ENCODE results near the gene MFSD8. TPM values are rescaled to one million over a fixed set of nuclear protein-coding genes. Genes with fewer than 3 reads are reported as not detected.

The MFSD8 gene
- total RNA-seq, 2 donors from 2014 or later = 12.6 to 21.0 TPM

DNA sequence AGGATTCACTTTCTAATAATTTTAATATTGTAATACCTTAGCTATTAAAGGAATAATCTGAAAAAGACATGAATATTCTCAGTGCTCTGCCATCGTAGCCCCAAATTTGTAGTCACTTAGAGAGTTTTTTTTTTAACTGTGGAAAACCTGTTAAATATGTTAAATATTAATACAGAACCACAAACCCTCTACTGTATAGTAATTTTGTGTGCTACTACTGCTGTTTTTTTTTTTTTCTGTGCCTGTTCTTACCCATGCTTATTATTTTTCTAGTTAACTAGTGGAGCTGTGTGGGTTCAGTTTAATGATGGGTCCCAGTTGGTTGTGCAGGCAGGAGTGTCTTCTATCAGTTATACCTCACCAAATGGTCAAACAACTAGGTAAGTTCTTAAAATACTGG lies 68.4 kb downstream of the MFSD8 start:
- DNase-seq (ENCODE audit: low spot score) = no peak
- Histone ChIP-seq H3K27ac (no peak overlapping the region), H3K27me3 (replicated peaks; ENCODE audit: insufficient read depth) (no peaks in the 10 kb centered on the region), H3K4me1 (replicated peaks) (no peaks in the 10 kb centered on the region), H3K36me3 (no peaks in the 10 kb centered on the region), H3K9me3 (no peaks in the 10 kb centered on the region), H3K4me3 (no peak overlapping the region)
- 93% methylated on average over 1 of the region's 1 CpG for WGBS
- intact Hi-C loops (cut with DNase I) = no loop called here
- TF ChIP-seq POLR2A (IDR thresholded peaks at IDR 0.05) (no peak), CTCF (IDR thresholded peaks at IDR 0.05) (no peak), POLR2AphosphoS5 (IDR thresholded peaks at IDR 0.05) (no peak)

- no peaks in the 10 kb centered on the region for H3K36me3 ChIP-seq
- no peaks in the 10 kb centered on the region for H3K9me3 ChIP-seq
- no peak overlapping the region for H3K4me3 ChIP-seq
- no peak overlapping the region for H3K27ac ChIP-seq
- TF ChIP-seq POLR2AphosphoS5 (IDR thresholded peaks at IDR 0.05) (no peak), CTCF (IDR thresholded peaks at IDR 0.05) (no peak)
- 48% methylated on average over 1 of the region's 1 CpG for WGBS
- no peaks in the 10 kb centered on the region for H3K4me1 ChIP-seq (replicated peaks)
- no peak for DNase-seq (ENCODE audit: low spot score)
- no peaks in the 10 kb centered on the region for H3K27me3 ChIP-seq (replicated peaks; ENCODE audit: insufficient read depth)
- intact Hi-C loops (cut with DNase I) = no loop called here
These were observed 68.9 kb downstream of the MFSD8 start for GRCh38 chr4:127896069-127896468.

DNA sequence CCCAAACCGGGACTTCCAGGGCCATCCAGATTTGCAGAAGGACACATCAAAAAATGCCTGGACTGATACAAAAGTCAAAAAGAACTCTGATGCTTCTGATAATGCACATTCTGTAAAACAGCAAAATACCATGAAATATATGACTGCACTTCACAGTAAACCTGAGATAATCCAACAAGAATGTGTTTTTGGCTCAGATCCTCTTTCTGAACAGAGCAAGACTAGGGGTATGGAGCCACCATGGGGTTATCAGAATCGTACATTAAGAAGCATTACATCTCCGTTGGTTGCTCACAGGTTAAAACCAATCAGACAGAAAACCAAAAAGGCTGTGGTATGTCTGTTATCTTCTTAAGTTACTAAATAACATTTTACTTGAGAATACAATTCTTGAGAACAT lies 75.1 kb downstream of the MFSD8 start:
- intact Hi-C loops (cut with DNase I) = no loop called here
- H3K27ac ChIP-seq = no peak overlapping the region
- WGBS = 79% methylated on average over 3 of the region's 3 CpGs

DNA sequence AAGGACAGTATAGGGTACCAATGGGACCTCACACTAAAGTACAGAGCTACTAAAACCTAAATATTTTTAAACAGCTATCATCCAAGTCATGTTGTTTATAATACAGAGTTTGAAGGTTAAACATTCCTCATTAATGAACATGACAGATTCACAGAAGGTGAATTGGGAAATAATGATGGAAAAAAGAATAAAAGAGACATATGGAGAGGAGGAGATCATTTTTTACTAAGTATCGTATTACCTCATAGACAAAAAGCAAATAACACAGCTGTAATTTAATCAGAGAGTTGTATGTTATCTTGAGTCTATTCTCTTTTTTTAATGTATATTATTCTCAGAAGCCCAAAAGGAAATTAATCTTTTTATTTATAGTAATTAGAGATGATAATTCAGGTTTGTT lies 76.4 kb downstream of the MFSD8 start:
- Histone ChIP-seq H3K4me1 (replicated peaks) (no peaks in the 10 kb centered on the region), H3K27ac (no peak overlapping the region), H3K9me3 (no peaks in the 10 kb centered on the region), H3K36me3 (no peaks in the 10 kb centered on the region), H3K27me3 (replicated peaks; ENCODE audit: insufficient read depth) (no peaks in the 10 kb centered on the region), H3K4me3 (no peak overlapping the region)
- 91% methylated on average over 1 of the region's 1 CpG for WGBS
- intact Hi-C loops (cut with DNase I) = no loop called here
- TF ChIP-seq POLR2A (IDR thresholded peaks at IDR 0.05) = no peak
- no peak for TF ChIP-seq POLR2AphosphoS5 (IDR thresholded peaks at IDR 0.05)
- TF ChIP-seq CTCF (IDR thresholded peaks at IDR 0.05) = no peak
- no peak for DNase-seq (ENCODE audit: low spot score)

More for the DNA sequence above, 75.1 kb downstream of the MFSD8 start:
- H3K36me3 ChIP-seq = no peaks in the 10 kb centered on the region
- H3K27me3 ChIP-seq (replicated peaks; ENCODE audit: insufficient read depth) = no peaks in the 10 kb centered on the region
- no peak for DNase-seq (ENCODE audit: low spot score)
- no peaks in the 10 kb centered on the region for H3K9me3 ChIP-seq
- no peak overlapping the region for H3K4me3 ChIP-seq
- H3K4me1 ChIP-seq (replicated peaks) = no peaks in the 10 kb centered on the region
- no peak for TF ChIP-seq POLR2A (IDR thresholded peaks at IDR 0.05)
- TF ChIP-seq POLR2AphosphoS5 (IDR thresholded peaks at IDR 0.05) = no peak
- no peak for TF ChIP-seq CTCF (IDR thresholded peaks at IDR 0.05)

- Histone ChIP-seq H3K36me3 (no peaks in the 10 kb centered on the region), H3K9me3 (no peaks in the 10 kb centered on the region), H3K4me3 (peak overlapping the region; percentile 67 to 75), H3K27me3 (replicated peaks; ENCODE audit: insufficient read depth) (no peaks in the 10 kb centered on the region), H3K27ac (peak overlapping the region; percentile 84 to 87), H3K4me1 (replicated peaks) (no peaks in the 10 kb centered on the region)
- DNase-seq (ENCODE audit: low spot score) = no peak
- WGBS = 0% methylated on average over 7 of the region's 7 CpGs
- no peak for TF ChIP-seq POLR2A (IDR thresholded peaks at IDR 0.05)
- intact Hi-C loops (cut with DNase I) = loop anchor here (5.0 kb wide), 1 partner anchor 99 kb away; the partner anchor contains the start of gene HSPA4L
These were observed 83.5 kb downstream of the MFSD8 start for GRCh38 chr4:127881563-127881864.

Measured in prostate gland (tissue), 2 donors.